22Rv1 (cell line): ENCODE data around the gene MIR17HG.
A peak's percentile ranks its signal among the peaks of the same experiment; 100 is the strongest.
"Not testable (repeated sequence)": the region's sequence is repeated elsewhere in the genome, so short reads cannot be mapped to it uniquely, and the experiment has no call there.

Experiments
- H3K27ac ChIP-seq: fragments of 450-650 bp; 2 replicates; pipeline ENCODE4 v1.5.1; 2017
- ZFX ChIP-seq: fragments of 450-650 bp; IDR thresholded peaks from 2 replicates; pipeline ENCODE4 v1.6.1; 2017; ENCODE audit warnings: antibody characterized with exemption, borderline replicate concordance
- TF ChIP-seq, protein P1 (sequence below): fragments of 450-650 bp; IDR thresholded peaks from 2 replicates; pipeline ENCODE4 v1.5.1; 2017; ENCODE audit warnings: mild to moderate bottlenecking

Gene MIR17HG

DNA sequence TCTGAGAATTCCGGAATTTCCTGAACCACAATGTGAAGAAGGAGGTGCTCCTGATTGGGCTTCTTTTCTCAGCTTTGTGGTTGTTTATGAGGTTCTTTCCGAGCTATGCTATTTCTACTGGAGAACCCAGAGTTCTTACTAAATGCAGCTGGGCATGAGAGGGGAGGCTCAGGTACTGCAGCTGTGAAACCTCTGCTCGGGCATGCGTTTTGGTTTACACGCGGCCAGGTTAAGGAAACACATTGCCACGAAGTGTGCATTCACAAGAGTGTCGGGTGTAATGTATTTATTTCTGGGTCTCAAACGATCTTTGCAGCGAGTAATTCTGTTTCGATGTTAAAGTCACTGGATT, 661 bp upstream of the MIR17HG start:
- peak overlapping the region; percentile 98 for H3K27ac ChIP-seq
- TF ChIP-seq, protein P1, sequence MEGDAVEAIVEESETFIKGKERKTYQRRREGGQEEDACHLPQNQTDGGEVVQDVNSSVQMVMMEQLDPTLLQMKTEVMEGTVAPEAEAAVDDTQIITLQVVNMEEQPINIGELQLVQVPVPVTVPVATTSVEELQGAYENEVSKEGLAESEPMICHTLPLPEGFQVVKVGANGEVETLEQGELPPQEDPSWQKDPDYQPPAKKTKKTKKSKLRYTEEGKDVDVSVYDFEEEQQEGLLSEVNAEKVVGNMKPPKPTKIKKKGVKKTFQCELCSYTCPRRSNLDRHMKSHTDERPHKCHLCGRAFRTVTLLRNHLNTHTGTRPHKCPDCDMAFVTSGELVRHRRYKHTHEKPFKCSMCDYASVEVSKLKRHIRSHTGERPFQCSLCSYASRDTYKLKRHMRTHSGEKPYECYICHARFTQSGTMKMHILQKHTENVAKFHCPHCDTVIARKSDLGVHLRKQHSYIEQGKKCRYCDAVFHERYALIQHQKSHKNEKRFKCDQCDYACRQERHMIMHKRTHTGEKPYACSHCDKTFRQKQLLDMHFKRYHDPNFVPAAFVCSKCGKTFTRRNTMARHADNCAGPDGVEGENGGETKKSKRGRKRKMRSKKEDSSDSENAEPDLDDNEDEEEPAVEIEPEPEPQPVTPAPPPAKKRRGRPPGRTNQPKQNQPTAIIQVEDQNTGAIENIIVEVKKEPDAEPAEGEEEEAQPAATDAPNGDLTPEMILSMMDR, result no peak
- no peak for TF ChIP-seq ZFX

DNA sequence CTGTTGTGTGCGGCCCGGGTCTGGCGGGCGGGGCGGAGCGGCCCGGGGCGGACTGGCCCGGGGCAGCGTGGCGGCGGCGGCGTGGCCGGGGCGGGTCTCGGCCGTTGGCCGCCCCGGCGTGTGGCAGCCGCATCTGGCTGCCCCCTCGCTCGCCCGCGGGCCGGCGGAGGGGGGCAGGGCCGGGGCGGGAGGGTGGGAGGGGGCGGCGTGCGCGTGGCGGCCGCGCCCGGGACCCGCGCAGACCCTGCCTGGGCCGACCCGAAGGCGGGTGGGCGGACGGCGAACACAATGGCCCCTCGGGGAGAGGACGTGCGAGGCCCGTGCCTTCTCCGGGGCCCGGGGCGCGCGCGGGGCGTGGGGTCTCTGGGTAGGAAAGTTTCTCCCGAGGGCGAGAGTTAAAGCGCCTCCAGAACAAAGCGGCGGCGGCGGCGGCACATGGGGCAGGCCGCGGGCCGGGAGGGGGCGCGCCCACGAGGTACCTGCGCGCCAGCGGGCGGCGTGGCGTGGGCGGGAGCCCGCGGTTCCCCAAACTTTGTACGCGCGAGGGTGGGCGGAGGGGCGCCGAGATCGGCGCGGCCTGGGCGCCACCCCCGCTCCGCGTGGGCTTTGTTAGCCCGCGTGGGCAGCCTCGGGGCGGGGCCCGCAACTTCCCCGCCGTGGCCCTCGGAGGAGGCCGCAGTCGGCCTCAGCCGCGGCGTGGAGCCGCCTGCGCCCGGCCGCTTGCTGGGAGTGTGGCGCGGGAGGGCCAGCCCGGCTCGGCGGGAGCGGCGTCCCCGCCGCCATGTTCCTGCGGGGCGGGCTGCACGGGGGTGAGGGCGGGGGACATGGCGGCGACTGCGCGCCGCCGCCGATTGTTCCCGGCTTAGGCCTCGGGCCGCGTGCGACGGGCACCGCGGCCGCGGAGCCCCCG, 764 bp downstream of the MIR17HG start:
- TF ChIP-seq ZFX, result no peak
- TF ChIP-seq, protein P1, result no peak
- peak overlapping the region; percentile 98 for H3K27ac ChIP-seq

DNA sequence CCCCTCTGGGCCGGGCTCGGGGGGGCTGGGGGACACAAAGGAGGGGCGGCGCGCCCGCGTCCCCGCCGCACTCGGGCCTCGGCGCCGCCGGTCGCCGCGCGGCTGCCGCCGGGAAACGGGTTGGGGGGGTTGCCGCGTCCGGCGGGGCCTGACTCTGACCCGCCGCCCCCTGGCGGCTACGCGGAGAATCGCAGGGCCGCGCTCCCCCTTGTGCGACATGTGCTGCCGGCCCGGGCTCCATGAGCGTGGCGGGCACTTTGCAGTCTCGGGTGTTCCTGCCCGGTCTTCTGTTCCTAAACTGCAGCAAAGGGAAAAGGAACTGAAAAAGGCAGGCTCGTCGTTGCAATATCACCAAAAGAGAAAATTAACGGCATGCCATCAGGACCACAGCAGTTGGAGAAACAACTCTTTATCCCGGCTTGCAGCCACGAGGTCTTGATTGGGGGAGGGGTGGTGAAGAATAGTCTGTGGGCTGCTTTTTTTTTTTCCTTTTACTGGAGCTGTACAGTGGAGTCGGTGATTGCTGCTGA, 1.5 kb downstream of the MIR17HG start:
- H3K27ac ChIP-seq, result peak overlapping the region; percentile 98
- TF ChIP-seq, protein P1, result peak; percentile 94
- no peak for TF ChIP-seq ZFX

DNA sequence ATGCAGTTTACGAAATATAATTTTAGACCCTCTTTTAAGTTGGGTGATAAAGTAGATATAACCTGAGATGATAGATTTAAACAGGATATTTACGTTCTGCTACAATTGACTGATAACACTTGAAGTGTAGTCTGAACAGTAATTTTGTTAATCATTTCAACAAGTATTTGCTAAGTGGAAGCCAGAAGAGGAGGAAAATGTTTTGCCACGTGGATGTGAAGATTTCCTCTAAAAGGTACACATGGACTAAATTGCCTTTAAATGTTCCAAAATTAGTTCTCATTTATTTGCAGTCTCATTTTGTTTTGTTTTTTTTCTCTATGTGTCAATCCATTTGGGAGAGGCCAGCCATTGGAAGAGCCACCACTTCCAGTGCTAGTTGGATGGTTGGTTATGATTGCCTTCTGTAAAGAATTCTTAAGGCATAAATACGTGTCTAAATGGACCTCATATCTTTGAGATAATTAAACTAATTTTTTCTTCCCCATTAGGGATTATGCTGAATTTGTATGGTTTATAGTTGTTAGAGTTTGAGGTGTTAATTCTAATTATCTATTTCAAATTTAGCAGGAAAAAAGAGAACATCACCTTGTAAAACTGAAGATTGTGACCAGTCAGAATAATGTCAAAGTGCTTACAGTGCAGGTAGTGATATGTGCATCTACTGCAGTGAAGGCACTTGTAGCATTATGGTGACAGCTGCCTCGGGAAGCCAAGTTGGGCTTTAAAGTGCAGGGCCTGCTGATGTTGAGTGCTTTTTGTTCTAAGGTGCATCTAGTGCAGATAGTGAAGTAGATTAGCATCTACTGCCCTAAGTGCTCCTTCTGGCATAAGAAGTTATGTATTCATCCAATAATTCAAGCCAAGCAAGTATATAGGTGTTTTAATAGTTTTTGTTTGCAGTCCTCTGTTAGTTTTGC, 2.8 kb downstream of the MIR17HG start:
- TF ChIP-seq, protein P1, result no peak
- TF ChIP-seq ZFX, result no peak
- peak overlapping the region; percentile 98 for H3K27ac ChIP-seq

DNA sequence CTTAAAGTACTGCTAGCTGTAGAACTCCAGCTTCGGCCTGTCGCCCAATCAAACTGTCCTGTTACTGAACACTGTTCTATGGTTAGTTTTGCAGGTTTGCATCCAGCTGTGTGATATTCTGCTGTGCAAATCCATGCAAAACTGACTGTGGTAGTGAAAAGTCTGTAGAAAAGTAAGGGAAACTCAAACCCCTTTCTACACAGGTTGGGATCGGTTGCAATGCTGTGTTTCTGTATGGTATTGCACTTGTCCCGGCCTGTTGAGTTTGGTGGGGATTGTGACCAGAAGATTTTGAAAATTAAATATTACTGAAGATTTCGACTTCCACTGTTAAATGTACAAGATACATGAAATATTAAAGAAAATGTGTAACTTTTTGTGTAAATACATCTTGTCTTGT, 3.6 kb downstream of the MIR17HG start:
- H3K27ac ChIP-seq, result no peak overlapping the region
- no peak for TF ChIP-seq ZFX

DNA sequence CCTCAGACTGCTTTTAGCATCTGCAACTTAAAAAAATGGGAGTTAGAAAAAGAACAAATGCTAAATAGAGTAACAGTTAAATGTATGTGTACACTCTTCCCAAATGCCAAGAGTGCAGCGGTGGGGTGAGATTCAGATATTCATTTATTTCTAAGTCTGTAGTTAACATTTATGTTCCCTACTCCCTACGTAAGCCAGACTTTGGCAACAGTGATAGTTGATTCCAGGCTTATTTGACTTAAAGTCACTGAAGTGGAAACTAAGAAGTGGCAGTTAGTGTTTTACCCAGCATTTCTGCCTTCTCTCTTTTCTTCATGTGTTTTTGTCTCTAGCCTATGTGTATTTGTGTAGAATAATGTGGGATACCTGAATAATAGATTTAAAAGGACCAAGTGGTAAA, 4.5 kb downstream of the MIR17HG start:
- TF ChIP-seq, protein P1, result no peak
- TF ChIP-seq ZFX, result no peak
- no peak overlapping the region for H3K27ac ChIP-seq

DNA sequence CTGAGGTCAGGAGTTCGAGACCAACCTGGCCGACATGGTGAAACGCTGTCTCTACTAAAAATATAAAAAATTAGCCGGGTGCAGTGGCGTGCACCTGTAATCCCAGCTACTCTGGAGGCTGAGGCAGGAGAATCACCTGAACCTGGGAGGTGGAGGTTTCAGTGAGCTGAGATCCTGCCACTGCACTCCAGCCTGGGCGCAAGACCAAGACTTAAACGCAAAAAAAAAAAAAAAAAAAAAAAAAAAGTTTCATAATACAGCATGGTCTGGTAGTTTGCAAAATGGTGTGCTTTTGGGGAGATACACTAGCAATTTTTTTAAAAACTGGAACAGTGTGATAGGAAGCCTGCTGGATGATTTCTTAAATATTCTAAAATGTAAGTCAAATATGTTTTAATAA, 5.4 kb downstream of the MIR17HG start:
- H3K27ac ChIP-seq, result not testable (repeated sequence)

DNA sequence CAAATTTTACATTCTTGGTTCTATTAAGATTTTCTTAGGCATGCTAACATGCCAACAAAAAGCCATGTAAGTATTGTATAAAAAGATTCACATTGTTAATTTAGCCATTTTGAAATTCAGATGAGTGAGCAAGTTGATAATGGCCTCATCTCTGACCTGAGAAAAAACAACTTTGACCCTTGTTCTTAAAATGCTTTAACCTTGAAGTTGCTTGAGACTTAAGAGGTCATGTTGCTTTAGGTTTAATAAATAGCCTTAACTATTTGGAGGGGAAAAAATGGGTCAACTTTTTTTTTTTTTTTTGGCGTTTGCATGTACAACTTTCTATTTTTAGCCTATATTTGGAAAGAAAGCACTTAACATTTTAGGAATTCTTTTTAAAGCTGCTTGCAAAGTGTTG, 6.0 kb downstream of the MIR17HG start:
- no peak for TF ChIP-seq ZFX
- TF ChIP-seq, protein P1, result no peak
- no peak overlapping the region for H3K27ac ChIP-seq
